HG03378 (cell line): ENCODE results near the gene CFAP61.

ENCODE experiments used
- ATAC-seq: cut with Tn5 transposase; IDR thresholded peaks from one replicate; pipeline ENCODE4 v1.9.1; 2021; ENCODE audit warnings: mild to moderate bottlenecking, moderate library complexity; ENCODE audit not compliant: unreplicated experiment

CFAP61 gene

DNA sequence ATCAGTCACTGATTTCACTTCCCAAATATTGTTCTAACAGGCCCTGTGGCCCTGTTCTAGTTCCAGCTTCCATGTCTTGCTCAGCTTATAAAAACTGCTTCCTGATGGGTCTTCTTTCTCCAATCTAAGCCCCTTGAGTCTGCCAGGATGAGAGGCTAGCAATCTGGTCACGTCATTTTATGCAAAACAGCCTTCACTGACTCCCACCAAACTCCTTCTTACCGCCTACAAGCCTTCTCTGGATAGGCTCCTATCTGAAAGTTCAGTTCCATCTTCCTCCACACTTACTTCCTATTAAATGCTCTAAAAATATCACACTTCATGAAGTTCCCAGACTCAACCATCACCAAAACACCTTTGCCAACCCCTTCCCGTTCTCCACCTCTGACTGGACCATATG lies 15.6 kb upstream of the CFAP61 start:
- ATAC-seq = no peak

DNA sequence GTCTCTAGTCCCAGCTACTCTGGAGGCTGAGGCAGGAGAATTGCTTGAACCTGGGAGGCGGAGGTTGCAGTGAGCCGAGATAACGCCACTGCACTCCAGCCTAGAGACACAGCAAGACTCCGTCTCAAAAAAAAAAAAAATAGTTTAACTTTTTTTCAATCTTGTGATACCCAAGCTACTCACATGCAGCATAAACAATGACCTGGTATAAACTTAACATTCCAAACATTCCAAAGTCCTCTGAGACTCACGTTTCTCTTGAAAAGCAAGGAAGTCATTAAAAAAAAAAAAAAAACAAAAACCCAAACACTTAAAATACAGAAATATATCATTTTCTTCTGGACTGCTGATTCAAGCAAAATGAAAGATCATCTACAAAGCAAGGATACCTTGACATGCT lies 14.4 kb upstream of the CFAP61 start:
- no peak for ATAC-seq

DNA sequence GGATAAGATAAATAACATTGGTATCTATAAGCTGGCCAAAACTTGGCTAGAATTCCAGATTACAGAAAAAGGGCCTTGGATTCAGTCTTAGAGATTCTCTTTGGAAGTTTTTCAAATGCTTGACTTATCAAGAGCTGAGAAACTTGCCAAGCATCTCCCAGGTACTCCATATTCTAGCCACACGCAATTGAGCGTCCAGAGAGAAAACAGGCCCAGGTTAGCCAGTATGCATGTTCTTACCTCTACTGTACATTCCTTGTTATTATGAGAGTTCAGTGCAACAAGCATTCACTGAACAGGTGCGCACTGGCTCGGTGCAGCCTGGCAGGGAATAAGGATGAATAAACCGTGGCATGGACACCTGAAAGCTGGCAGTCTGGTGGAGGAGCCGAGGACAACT lies 13.7 kb upstream of the CFAP61 start:
- ATAC-seq = no peak

DNA sequence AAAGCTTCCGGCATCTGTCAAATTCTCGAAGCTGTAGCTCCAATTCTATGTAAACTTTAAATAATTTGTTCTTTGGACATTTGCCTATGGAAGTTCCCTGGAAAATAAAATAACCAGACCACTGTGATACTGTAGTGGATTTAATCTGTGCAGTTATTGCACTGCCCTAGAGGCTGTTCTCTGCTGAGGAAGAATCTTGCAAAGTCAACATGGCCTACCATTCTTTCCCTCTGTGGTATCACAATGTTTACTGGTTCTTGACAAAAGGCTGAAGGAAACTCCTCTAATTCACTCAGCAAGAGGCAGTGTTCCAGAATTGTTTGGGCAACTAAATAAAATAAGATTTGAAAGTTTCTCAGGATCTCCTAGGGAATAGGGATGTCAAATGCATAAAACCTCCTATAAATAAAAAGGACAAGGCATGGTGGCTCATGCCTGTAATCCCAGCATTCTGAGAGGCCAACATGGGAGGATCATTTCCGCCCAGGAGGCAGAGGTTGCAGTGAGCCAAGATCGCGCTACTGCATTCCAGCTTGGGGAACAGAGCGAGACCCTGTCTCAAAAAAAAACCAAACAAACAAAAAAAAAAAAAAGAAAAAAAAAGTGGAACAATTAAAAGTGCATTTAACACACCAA lies 12.5 kb upstream of the CFAP61 start:
- ATAC-seq = no peak

DNA sequence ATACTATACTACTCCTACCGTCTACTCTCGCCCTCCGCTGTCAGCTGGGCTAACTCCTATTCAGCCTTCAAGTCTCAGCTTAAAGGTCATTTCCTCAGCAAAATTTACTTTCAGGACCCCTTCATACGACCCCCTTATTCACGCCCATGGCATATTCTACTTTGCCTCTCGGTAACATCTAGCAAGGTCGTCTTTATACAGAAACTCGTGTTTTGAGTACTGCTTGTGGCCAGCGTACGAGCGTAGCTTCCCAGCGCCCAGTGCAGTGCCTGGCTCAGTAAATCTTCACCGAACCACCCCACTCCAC lies 612 bp upstream of the CFAP61 start:
- ATAC-seq = peak; percentile 8

DNA sequence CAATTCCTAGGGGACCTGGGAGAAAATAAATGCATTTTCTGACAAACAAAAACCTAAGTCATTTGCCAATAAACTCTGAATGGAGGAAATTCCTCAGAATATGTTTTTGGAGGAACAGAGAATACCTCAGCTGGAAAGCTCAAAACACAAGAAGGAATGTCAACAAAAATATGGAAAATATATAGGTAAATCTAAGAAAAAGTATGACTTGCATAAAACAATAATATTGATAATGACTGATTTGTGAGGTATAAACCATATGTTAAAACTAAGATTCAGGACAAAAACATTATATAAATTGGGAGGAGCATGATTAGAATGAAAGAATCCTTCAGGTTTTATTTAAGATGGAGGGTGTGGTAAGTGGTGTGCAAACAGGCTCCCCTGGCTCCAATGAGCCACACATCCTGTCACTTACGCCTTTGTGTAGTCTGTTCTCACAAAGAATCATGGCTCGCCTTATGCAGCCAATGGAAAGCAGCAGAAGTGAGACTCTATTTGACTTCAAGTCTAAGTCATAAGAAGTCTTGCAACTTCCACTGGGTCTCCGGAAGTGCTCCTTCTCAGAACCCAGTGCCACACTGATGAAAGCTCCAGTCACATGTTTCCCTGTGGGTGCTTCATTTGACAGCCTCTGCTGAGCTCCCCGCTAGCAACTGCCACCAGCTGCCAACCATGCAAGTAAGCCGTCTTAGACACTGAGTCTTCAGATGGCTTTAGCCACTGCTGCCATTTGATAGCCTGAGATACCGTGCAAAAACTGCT lies 8.1 kb downstream of the CFAP61 start:
- no peak for ATAC-seq

DNA sequence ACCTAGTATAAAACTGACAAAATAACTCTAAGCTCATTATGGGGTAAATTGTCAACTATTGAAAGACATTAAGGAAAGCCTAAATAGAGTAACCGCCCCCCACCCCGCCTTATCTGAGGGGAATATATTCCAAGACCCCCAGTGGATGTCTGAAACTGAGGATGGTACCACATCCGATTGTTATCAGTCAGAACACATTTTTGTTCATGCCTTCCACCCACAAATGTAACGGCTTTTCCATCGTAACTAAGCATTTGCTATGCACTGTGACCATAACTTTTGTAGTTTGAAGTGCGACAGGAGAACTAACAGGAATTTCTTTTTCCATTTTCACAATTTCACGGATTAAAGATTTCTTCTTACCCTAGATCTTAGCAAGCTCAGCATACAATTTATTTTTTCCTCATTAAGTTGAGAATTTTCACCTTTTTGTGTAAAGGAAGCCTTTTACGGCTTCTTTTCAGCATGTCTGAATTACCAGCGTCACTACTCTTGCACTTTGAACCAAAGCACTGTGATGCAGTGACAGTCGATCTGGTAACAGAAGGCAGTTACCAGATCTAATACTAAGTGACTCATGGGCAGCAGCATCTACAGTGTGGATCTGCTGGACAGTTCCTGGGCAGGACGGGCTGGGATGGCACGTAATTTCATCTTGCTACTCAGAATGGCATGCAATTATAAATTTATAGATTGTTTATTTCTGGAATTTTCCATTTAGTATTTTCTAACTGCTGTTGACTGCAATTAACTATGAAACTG lies 11.8 kb downstream of the CFAP61 start:
- no peak for ATAC-seq

DNA sequence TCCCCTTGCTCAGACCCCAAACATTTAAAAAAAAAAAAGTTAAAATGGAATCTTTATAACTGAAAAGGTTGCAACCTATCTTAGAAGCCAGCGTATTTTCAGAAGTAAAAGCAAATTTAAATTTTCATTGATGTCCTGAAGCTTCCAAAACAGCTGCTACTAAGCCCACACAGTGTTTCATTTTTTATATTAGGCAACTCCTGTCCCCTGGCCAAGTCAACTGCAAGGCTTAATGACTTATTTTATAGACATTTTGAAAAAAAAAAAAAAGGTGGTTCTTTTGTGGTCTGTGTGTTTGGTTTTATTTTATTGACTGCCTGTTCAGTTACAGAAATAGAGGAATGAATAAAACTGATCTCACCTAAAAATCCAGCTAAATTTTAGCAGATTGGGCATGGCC lies 13.0 kb downstream of the CFAP61 start:
- ATAC-seq = no peak

DNA sequence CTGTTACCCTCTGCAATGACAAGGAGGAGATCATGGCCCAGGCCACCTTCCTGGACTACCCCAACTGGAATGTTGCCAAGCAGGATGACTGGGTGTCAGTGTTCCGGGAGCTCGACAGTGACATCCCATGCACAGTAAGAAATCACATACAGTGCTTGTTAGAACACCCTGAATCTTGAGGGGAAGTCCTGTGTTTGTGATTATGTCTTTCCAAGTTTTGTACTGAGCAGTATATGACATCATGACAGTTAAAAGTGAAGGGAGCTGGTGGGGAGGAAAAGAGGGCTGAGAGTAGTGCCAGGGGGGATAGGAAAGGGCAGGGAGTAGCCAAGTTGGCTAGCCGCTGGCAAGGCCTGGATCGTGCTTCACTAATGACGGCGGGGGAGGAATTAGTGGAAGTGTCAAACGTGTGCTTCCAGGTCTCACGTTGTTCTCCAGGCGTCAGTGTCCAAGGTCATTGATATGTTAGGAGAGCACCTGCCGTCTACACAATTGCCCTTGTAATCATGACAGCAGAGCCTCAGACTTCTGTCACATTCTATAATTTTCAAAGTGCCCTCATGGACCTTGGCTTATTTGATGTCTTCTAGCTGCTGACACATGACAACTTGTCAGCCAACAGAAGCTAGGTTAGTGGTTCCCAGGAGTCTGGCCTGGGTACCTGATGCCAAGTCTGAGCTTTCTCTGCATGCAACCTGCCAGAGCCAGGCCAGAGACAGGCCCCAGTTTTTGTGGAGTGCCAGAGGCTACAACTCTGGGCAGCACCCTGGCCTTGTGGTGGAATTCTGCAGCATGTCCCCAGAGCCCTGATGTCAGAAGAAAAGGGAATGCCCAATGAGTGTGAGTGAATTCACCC lies 18.8 kb downstream of the CFAP61 start:
- ATAC-seq = no peak

DNA sequence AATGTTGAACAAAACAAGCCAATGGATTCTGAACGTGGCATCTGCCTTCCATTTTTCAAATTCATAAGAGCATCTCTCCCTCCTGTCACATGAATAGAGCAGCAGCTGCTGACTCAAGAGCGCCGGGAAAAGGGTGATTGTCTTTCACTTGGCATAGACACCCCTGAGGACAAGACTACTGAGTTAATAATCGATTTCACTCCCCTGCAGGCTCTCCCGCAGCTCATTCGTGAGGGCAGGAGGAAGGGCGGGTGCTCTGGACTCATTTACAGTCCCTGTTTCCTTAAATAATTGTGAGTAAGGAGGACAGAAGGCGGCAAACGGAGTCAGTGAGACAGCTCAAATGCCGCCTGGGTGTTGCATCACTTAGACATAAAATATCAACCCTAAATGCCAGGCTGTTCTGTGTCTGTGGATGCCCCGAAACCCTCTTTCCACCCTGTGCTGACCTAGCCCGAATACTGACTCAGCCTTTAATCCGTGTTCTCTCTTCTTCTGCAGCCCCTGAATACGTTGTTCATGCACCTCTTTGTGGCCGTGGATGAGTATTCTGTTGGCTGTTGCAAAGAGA lies 21.6 kb downstream of the CFAP61 start:
- no peak for ATAC-seq

DNA sequence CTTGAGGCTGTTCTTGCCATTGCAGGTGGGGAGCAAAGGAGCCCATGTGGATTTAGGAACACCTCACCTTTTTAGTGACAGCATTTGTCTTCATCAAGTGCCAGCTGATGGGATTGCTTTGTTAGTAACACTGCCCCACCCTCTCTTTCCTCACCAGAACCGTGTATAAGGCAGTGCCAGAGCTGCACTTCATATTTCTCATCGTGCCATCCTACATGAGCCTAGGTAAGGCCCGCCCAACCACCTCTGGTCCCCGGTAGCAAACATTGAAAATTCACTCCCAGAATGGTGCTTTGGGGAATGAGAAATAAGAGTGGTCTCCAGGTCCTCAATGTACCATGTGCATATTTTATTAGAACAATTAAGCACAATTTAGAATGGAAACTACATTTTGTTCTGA lies 22.7 kb downstream of the CFAP61 start:
- ATAC-seq = no peak

DNA sequence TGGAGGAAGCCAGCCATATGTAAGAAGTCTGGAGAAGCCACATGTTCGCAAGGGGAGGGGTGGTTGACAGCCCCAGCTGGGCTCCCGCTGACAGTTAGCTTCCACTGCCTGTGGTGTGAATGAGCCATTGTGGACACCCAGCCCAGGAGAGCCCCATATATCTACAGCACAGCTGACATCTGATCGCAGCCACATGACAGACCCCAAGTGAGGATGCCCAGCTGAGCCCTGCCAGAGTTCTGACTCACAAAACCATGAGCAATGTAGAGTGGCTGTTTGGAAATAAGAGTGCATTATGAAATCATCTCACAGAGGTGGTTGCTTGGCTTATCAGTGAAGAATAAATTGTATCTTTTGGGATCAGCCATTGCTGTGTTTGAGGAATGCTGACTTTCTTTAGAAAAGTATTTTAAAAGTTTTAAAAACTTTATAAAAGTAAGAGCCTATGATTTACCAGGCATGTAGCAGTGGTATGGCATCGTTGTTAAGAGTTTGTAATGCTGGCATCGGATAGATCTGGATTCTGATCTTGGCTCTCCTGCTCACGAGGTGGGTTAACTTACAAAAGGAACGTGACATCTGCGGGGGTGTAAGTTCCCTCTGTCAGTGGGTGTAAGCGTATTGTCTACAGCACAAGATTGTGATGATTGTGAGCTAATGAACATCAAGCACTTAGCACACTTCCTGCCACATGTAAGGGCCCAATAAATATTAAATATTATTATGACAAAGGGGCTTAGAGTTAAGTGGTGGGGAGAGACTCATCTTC lies 24.1 kb downstream of the CFAP61 start:
- no peak for ATAC-seq

DNA sequence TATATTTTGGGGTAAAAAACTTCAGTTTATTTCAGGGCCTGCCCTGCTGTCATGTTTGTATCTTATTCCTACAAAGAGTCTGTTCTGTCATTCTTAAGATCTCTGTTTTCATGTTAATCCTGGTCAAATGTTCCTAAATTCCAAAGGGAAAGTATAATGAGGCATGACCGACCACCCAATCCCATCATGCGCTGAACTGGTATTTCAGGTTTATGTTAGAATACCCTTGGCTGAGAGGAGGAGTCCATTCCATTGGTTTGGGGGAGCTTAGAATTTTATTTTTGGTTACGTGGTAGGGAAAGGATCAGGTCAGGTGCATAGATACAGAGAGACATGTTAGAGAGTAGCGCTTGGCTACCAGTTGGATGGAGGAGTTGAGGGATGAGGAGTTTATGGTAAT lies 25.7 kb downstream of the CFAP61 start:
- ATAC-seq = no peak

DNA sequence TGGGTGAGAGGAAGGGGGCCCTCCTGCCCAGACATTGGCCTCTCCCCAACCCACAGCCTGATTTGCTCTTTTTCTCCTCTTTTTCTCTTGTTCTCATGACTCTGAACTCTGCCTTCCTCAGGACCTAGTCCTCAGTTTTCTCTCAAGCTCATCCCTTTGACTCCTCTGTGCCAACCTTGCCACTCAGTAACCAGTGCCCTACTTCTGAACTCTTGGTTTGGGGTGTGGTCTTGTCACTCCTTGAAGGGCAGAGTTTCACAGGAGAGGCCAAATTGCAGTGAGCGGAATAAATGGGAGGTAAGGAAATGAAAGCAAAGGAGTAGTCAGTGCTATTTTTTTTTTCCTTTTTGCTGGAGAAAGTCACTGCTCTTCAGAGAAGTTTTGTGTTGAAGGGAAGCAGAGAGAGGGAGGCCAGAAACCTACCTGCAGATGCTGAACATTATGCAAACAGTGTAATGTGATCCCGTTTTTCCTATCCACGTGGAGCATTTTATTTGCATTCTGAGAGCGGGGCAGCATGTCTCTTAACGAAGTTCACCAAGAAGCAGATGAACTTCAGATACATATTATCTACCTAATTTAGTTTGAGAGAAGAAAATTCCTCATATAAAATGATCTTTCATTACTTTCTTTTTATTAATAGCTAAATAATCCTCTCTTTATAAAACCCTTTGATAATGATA lies 26.9 kb downstream of the CFAP61 start:
- ATAC-seq = no peak

DNA sequence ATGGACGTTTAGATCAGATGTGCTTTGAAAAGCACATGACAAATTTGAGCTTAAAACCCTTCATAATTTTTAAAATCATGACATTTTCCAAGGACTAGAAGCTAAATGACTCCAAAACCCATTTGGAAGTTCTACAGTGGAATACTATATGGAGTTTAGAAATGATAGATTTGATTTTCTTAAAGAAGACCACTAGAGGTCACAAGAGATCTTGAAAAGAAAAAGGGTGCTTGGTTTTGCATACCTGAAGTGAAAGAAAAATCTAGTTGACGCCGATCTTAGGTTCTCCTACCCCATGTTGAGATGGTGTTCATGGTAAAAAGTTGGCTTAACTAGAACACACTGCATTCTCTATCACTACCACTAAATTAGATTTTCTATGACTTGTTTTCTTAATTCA lies 31.5 kb downstream of the CFAP61 start:
- no peak for ATAC-seq

DNA sequence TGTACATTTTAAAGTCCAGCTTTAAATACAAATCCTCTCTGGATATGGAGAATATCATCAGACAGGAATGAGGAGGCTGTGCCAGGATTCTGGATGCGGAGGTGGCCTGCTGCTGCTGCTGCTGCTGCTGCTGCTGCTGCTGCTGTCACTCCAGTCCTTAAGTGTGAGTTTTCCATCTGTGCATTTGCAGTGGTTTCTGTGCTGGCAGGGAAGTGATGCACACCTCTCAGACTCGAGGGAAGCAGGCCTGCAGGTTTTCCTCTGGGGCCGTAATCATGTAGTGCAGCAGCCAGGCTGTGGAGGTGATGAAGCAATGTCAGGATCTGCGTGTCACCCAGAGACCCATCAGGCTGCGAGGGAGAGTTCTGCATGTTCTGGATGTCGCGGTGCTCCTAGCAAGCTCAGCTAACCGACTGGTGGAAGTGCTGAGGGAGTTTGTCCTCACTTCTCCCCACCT lies 32.0 kb downstream of the CFAP61 start:
- no peak for ATAC-seq

DNA sequence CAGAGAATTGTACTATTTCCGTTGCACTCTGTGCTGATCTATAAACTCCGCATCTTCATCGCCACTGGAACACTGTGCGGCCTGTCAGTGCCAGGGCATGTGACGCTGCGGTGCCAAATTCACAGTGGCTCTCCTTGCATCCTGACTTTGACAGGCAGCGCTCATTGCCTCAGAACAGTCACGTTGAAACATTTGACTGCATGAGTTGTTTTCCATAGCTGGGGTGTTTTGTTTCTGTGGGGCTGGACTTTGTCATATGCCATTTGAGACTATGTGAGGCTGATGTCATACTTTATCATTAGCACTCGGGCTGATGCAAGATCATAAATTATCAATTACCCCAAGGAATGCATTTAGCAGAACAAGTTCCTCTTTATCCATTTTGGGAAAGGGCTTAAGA lies 32.7 kb downstream of the CFAP61 start:
- no peak for ATAC-seq

DNA sequence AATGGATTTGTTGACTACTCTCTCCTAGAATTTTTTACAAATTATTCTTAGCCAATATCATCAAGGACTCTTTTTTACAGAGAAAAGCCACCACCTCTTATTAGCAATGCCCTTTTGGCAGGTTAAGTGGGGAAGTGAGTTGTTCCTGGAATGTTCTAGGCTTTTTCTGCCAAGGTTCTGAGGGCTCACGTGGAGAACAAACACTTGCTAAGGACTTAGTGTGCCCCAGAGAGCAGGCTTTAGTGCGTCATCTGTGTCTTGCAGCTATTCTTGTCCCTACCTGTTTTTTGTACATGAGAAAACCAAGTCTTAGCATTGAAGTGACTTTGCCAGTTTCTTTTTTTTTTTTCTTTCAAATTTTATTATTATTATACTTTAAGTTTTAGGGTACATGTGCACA lies 33.5 kb downstream of the CFAP61 start:
- no peak for ATAC-seq

DNA sequence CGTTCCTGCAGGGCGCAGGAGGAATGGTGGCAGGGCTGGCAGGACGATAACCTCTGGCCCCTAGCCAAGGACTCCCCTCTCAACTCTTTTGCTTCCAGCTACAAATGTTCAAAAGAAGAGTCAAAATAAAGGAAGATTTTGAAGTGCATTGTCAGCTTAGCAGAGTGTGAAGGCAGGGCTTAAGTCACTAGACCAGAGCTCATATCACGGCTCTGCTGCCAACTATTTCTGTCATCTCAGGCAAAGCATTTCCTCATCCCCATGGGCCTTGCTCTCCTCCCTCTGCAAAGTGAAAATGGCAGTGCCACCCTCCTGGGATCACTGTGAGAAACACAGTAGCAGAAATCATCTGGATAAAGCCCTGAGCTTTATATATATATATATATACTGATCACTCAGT lies 36.7 kb downstream of the CFAP61 start:
- ATAC-seq = no peak

DNA sequence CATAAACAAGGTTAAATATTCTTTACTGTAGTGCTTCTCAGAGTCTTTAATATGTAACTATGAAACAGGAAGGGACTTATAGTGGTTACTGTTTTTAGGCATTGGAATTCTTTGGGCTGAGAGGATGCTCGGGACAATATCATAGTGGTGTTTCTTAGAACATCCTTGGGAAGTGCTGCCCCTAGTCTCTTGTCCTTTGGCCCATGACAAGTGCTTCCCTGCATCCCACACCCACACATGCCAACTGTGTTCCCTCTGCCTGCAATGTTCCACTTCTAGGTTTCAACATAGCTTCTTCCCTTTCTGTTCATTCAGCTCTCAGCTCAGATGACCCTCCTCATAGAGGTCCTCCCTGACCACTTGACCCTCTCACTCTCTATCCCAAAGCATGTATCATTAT lies 37.6 kb downstream of the CFAP61 start:
- no peak for ATAC-seq
